ENCODE results near the gene POTEC.
"Not testable (repeated sequence)": the region's sequence is repeated elsewhere in the genome, so short reads cannot be mapped to it uniquely, and the experiment has no call there.

The POTEC gene
- total RNA-seq: 0 reads per million in 4 experiments

- not testable (repeated sequence) for DNase-seq
Measured at GRCh38 chr18:14543446-14543964, at the start of gene POTEC. TSS of gene POTEC (minus strand) at chr18:14543600. CDS start at chr18:14543146, 454 bp downstream.

GRCh38 chr18:14577971-14578370 lies 34.6 kb upstream of the POTEC start:
- DNase-seq: no peak

GRCh38 chr18:14559502-14559901 lies 16.1 kb upstream of the POTEC start:
- DNase-seq: not testable (repeated sequence)

- DNase-seq: not testable (repeated sequence)
Measured at GRCh38 chr18:14531659-14532058, 11.7 kb downstream of the POTEC start.

- DNase-seq: not testable (repeated sequence)
Measured at GRCh38 chr18:14510707-14511106, 32.7 kb downstream of the POTEC start.

GRCh38 chr18:14503691-14504090 lies 39.7 kb downstream of the POTEC start:
- not testable (repeated sequence) for DNase-seq

- DNase-seq: not testable (repeated sequence)
Measured at GRCh38 chr18:14501894-14502293, 41.5 kb downstream of the POTEC start.

- not testable (repeated sequence) for DNase-seq
Measured at GRCh38 chr18:14489256-14490014, 54.0 kb downstream of the POTEC start.

GRCh38 chr18:14488789-14489188 lies 54.6 kb downstream of the POTEC start:
- DNase-seq: not testable (repeated sequence)

- DNase-seq: not testable (repeated sequence)
Measured at GRCh38 chr18:14486926-14487580, 56.3 kb downstream of the POTEC start.

GRCh38 chr18:14479076-14479475 lies 64.3 kb downstream of the POTEC start:
- DNase-seq: not testable (repeated sequence)

GRCh38 chr18:14475520-14475919 lies 67.9 kb downstream of the POTEC start:
- not testable (repeated sequence) for DNase-seq

GRCh38 chr18:14474752-14475151 lies 68.6 kb downstream of the POTEC start:
- DNase-seq: not testable (repeated sequence)

- not testable (repeated sequence) for DNase-seq
Measured at GRCh38 chr18:14474007-14474720, 69.2 kb downstream of the POTEC start.

- not testable (repeated sequence) for DNase-seq
Measured at GRCh38 chr18:14473250-14474006, 70.0 kb downstream of the POTEC start.

- not testable (repeated sequence) for DNase-seq
Measured at GRCh38 chr18:14471286-14471685, 72.1 kb downstream of the POTEC start.

- not testable (repeated sequence) for DNase-seq
Measured at GRCh38 chr18:14470446-14470845, 73.0 kb downstream of the POTEC start.

GRCh38 chr18:14470046-14470445 lies 73.4 kb downstream of the POTEC start:
- not testable (repeated sequence) for DNase-seq

- not testable (repeated sequence) for DNase-seq
Measured at GRCh38 chr18:14465989-14466388, 77.4 kb downstream of the POTEC start.
